Activated CD4-positive, alpha-beta T cell treated with anti-CD3 and anti-CD28 coated beads, Interleukin-2, amount 50 U/mL, for 24 hours (primary cell): Measurements from ENCODE around the gene LAMB4.

Experiments
- DNase-seq, 2 donors: peaks; one replicate each; pipeline ENCODE4 v3.0.0-alpha.2; 2020; ENCODE audit warnings: low read depth in 1 of 2, low spot score in 1 of 2

Gene LAMB4

DNA sequence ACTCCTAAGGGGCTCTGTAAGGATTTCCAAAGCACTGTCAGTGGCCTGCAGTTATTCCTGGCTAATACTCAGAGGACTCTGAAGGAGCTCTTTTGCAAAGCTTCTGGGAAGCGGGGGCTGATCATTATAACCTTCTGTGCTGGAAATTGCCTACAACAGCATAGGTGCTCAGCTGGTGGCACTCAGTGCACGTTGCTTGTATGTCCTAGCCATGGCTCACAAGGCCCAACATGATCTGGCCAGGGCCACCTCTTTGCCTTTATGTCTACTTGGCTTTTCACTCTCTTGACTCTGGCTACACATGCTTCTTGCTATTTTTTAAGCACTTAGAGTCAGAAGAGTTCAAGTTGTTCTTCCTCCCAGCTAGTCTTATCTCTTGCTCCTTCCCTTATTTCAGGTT lies 17.5 kb downstream of the LAMB4 start:
- no peak for DNase-seq

DNA sequence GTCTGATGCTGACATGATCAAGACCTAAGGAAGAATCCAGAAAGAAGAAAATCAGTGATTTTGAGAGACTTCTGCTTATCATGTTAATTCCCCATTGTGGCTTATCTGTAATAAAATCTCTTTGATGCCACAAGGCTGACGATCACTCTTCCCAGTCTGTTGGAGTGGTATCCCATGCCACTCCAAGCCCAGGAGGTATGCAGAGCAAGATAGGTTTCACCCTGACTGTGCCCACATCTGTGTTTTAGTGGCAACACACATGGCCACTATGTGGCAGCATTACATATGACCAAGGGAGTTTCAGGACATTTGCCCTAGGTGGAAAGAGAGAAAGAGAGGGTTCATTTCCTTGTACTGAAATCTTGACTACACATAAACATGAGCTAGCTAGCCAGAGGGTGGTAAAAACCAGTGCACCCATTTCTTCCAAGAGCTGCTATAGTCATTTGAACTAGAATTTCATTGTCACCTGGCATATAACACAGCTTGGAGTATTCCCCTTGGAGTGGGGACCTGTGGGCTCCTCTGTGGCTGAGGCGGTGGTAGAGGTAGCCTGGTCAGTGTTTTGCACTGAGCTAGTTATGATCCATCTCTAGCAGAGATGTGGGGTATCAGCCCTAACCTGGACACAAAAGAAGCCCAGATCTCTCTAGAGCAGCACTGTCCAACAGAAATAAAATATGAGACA lies 20.8 kb downstream of the LAMB4 start:
- no peak for DNase-seq

GRCh38 chr7:108108131-108108530 lies 22.0 kb downstream of the LAMB4 start:
- DNase-seq: no peak

DNA sequence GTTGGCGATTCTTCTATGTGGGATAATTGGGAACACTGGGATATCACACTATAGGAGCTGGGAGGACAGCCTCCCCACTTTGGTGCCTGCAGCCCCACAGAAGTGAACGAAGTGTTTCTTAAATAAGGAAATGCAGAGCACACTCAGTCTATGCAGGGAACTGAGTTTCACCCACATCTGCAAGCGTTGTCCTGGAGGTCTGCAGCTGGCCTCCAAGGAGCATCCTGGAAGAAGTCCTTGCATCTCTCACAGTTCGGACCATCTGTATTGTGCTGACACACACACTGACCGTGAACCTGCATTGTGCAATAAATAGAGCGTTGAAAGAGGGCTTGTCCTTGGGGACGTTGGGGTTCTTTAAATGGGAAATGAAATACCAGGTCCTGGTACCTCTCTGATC lies 25.8 kb downstream of the LAMB4 start:
- DNase-seq: no peak

DNA sequence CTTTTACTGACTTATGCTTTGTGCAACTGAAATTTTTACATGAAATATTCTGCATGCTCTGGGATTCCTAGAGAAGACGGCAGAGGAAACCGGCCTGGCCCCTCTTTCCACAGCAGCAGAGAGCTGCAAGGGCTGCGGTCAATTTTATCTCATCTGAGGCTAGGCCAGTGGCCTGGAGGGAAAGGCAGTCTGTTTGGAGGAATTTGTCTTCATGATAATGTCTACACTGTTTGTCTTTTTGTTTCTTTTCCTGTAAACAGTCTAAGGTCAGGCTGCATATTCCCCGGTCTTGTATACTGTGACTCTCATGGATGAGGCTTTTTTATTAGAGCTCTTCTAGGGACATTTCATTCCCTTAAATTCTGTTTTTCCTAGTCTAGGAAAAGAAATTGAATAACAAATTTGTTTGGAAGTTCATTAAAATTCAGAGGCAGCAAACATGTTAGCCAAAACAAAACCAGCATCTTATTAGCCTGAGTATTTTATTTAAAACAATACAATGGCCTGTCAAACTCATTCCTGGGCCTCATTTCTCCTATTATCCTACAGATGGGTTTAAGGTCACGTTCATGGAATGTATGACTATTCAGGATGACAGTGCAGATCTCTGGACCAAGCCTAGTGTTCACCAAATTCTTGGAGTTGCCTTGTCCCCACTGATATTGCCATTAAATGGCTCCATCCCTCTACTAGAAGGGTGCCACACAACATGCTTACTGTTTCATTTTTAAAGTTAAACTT lies 26.4 kb downstream of the LAMB4 start:
- no peak for DNase-seq

DNA sequence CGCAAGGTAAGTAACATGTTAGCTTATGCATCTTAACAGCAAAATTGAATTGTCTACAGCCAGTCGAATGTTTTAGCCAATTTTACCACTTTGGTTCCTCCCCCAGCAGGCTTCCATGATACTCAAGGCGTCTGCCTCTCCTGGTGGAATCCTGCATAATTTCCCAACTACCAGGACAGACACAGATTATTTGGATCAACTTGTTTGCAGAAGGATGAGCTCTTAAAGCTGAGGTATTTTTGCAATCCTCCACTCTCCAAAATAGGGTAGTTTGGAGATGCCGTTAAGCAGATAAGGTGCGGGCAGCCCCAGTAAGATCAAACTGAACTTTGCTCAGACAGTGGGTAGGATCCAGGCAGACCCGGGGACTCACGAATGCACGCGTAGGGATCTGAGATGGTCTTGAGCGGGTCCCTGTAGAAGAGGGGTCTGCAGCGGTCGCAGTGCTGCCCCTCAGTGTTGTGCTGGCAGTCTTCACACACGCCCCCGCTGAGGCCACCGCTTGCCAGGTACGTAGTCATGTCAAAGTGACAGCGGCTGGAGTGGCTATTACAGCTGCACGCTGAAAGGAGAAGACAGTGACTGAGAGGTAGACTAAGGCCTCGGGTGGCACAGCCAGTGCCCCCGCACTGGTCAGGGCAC lies 27.4 kb downstream of the LAMB4 start:
- DNase-seq: no peak

DNA sequence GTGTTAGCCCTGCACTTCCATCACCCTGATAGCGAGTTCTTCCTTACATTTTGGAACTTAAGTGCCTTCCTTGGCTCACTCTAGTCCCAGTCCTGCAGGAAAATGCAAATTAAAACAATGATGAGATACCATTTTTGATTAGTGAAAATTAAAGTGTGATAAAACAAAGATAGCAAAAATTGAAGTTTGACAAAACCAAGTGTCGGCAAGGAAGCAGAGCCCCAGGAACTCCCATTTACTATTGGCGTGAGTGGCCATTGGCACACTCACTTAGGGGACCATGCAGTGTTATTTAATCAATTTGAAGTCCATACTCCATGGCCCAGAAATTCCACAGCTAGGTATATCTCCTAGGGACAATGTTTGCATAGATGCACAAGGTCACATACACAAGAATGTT lies 28.4 kb downstream of the LAMB4 start:
- DNase-seq: no peak

DNA sequence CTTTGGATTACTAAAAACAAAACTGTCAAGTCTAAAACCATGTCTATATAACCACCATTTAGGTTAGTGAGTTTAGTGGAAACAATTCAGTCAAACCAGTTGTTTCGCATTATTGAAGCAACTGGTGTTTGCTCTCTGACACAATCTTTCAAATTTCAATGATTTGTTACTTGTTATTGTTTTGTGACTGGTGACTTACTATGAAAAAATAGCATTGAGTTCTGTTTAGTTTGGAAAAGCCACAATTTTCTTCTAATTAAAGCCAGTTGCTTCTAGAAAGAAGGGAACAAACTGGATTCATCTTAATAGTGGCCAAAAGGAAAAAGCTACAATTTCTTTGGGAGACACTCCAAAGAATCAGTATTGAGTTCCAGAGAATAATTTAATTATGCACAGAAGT lies 30.4 kb downstream of the LAMB4 start:
- no peak for DNase-seq

- no peak for DNase-seq
These were observed 32.5 kb downstream of the LAMB4 start for GRCh38 chr7:108097703-108098102.

DNA sequence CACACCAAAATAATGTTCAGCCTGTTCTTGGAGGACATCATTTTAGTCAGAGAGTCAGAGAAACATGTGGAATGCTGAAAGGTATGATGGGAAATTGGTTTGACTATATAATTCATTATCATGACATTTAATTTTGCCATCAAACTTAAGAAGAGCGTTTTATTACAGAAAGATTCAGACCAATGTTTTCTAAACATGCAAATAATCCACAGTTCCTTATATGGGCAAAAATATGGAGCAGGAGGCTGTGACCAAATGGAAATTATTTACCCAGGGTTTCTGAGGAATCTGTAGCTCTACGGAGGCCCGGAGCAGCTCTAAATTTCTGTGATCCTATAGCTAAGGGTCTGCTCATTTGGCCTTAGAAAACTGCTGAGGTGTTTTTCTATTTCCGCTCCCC lies 33.2 kb downstream of the LAMB4 start:
- no peak for DNase-seq

- DNase-seq: no peak
These were observed 35.0 kb downstream of the LAMB4 start for GRCh38 chr7:108094933-108095710.

- DNase-seq: no peak
These were observed 35.8 kb downstream of the LAMB4 start for GRCh38 chr7:108094346-108094745.

DNA sequence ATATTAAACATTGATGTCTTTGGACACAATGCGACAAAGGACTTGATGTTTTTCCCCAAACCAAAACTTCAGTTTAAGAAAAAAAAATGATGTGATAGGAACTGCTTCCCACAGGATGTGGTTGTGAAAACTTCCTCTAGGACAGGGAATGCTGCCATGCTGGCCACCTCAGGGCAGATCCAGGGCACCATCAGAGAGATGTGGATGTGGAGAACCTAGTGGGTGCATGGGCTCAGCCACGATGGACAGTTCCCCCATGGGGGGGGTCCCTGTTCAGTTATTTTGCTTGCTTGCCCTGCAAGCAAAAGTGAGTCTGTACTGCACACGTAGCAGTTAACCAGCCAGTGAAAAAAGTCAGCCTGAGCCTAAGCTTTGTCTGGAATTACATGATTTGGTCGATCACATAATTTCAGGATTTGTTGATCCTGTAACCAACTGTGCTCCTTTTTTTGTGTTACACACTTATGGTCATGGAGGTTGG lies 36.3 kb downstream of the LAMB4 start:
- DNase-seq: no peak

GRCh38 chr7:108093341-108093740 lies 36.8 kb downstream of the LAMB4 start:
- no peak for DNase-seq

DNA sequence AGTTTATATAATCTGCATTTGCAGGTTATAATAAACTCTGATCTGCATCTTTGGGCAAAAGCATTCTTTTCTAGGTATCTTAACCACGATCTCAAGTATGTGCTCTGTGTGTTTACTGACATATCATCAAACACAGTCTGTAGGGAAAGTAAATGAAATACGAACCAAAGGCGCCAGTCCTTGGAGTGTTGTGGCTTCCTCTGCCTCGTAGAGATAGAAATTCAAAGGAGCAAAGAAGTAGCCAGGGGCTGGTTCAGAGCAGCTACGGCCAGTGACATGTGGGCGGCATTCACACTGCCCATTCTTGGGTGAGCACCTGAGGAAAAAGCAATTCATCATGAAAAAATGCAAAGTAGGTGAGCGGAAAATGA lies 38.7 kb downstream of the LAMB4 start:
- no peak for DNase-seq

- DNase-seq: no peak
These were observed 39.2 kb downstream of the LAMB4 start for GRCh38 chr7:108090791-108091460.

DNA sequence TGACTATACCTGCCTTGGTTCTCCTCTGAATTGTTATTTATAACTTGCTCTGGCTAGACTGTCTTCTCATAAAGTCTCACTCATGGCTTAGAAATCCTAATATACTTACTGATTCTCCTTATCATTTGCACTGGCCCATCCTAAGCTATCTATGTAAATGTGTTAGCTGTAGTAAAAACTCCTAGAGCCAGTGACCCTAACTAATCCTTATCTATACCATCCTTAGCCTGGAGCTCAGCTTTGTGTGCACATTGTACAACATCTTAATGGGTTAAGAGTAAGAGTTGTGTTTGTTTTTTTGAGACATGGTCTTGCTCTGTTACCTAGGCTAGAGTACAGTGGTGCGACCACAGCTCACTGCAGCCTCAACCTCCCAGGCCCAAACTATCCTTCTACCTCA lies 40.8 kb downstream of the LAMB4 start:
- DNase-seq: no peak

DNA sequence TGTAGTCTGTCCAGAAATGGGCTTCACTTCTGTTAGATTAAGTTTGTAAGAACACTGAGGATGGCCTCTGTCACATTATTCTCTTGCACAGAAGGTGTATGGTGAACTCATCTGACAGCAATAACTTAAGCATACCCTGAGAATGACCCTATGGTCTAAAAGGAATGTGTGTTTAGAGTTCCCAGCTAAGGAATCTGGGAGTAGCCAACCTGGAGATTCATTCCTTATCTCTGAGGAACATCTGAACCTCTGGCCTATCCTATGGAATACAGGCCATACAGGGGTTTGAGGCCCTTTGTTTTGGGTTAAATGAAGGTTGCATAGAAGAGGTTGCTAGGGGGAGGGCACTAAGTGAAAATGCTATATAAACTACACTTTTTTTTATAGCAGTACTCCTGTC lies 41.4 kb downstream of the LAMB4 start:
- DNase-seq: no peak

DNA sequence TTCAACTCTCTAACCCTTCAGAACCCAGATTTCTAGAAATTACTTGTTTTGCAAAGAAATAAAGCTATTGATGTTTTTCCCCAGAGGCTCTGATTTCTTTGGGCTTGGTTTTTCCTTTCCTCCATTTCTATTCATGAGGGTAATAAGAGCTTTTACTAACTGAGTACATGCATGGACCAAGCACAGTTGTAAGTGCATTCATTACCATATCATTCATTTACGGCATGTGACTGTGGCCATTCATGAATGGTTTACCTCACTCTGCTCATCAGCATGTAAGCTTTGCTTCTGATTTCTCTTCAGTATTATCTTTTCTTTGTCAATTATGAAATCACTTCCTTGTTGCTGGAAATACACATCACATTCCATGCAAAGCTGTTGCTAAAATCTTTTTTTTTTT lies 42.4 kb downstream of the LAMB4 start:
- DNase-seq: no peak

DNA sequence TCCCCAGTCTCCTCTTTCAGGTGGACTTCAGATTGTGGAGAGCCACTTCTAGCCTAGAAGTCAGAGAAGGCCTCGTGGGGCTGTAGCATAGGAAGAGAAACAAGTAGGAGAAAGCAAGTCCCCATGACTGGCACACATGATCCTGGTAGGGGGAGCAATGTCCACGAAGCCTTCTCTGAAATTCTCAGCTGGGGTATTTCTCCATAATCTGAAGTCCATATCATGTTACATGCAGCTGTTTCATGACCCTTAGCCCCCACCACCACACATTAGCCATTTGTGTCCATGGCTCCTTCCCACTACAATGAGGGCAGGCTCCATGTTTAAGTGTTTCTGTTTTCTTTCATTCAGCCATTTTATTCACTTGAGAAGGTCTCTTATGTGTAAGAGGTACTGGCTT lies 43.2 kb downstream of the LAMB4 start:
- no peak for DNase-seq

DNA sequence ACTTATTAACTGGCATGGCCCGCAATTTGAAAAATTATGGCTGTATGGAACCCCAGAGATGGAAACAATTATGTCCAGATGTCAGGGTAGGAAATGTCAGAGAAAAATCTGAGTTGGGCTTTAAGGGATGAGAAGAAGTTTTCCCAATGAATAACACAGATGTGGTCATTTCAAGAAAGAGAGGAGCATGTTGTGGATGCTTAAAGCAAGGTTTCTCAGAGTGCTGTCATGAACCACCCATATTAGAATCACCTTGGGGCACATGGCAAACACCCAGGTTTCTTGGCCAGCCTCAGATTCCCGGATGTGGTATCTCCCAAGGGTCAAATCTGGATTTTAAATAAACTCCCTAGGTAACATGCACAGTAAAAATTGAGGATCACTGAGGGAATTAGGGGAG lies 43.6 kb downstream of the LAMB4 start:
- no peak for DNase-seq
